ENCODE results near the gene CACNB1.
A peak's percentile ranks its signal among the peaks of the same experiment; 100 is the strongest.

Gene CACNB1

DNA sequence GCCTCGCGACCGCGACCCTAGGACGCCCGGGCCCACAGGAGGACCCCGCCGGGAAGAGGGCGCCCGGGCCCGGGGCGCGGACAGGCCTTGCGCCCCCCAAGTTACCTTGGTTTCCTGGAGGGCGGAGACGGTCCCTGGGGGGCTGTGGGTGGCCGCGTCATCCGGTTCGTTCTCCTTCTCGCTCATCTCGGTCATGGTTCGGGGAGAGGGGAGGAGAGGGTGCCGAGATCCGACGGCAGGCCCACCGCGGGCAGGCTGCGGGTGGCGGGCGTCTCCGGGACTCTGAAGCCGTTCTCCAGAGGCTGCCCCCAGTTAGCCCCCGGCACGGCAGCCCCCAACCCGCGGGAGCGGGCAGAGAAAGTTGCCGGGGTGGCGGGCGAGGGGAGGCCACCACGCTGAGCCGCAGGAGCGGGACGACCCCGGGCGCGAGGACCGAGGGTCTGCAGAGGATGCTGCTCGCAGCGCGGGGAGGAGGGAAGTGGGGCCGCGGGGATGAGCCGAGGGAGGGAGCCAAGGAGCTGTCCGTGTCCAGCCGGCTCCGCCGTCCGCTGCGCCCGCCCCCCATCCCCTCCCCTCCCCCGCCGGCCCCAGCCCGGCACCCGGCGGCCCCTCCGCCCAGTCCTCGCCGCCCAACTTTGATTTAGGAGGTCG, 28.0 kb upstream of the CACNB1 start, which contains the start of gene STAC2:
STAC2 (minus strand) TSS at position 638 of the 651 bp plus-strand sequence; CDS start at position 195, 443 bp downstream.
- no peak for DNase-seq

DNA sequence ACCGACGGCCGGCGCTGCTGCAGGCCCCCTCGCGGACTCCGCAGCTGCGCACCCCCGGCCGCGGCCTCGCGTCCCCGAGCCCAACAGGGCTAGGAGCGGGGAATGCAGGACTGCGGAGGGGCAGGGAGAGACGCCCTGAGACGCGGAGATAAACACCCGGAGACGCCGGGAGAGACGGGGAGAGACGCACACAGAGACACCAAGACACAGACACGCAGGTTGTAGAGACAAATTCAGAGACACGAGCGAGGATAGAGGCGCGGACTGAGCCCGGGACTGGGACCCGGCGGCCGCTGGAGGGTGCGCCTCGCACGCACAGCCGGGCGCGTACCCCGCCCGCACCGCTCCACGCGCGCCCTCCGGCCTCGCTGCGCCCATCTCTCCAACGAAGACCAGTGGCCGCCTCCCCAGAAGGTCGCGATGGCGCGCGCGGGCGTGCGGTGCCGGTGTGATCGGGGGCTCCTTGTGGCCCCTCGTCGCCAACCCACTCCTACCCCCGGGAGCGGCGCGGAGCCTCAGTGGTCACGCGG, 27.4 kb upstream of the CACNB1 start:
- no peak for DNase-seq

DNA sequence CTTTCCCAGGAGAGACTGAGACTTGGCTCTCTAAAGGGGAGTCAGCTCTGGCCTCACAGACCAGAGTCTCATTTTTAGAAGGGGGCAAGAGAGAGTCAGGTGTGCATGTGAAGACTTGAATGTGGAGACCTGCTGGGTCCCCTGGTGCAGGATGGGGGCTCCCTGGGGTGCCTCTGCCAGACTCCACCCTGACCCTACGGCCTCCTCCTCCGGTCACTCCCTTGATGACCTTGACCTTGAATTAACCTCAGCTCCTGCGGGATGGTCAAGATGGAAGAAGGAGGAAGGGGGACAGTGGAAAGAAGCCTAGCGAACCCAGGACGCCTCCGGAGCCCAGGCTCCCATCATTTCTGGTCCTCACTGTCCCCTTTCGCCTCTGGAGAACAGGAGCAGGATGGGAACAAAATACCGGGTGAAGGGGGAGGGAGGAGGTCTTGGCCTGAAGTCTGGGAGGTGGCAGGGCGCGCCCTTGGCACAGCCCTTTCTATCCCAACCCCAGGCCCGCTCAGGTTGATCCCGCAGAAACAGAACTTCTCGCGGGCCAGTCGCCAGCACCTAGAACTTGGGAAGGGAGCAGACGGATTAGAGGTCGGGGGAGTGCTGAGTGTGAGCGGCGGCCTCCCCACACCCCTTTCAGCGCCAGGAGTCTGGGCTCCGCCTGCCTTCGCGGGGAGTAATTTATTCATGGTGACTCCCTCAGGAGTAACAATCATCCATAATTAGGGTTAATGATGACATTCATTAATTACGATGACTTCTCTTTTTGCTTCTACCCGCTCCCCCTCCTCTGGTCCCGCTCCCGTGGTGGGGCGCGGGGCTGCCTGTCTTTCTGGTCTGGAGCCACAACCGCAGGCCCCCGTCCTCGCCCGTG, 26.7 kb upstream of the CACNB1 start:
- no peak for DNase-seq

DNA sequence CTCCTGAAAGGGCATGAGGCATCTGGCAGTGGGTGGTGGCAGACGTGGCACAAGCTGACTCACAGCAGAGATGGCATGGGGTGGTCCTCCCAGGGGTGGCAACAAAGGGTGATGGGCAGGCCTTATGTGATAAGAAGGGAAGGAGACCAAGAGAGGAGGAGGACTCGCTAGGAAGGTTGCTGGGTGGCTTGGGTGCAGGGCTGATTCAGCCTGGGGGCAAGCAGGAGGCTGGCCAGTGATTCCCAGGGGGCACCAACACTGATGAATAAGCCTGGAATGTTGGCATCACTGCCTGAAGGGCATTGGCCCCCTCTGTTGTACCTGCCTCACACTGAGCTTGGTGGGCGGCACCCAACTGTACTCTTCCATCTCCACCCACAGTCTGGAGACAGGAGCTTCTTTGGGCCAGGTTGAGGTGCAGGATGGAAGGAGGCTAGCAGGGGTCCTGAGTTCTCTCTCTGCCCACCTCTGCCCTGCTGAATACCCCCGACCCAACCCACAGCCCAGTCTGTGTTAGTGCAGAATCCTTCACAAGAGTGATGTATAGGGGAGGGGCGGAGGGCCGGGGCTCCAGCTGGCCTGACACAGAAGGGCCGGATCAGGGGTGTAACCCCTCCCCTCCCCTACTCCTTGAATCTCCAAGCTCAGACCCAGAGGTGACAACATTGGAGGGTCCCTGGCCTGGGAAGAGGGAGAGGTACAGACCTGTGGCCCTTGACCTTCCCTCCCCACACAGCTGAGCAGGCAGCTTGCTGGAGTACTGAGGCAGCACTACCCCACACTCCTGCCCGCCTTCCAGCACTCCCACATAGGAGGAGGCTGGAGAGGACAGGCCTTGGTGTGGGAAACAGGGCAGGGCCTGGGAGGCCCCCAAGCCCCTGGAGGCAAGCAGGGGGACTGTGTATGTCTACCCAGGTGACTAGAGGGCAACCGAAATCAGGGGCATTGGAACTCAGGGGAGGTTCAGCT, 25.7 kb upstream of the CACNB1 start:
- no peak for DNase-seq

- no peak for DNase-seq
Observed at GRCh38 chr17:39222151-39222550, 24.7 kb upstream of the CACNB1 start.

- no peak for DNase-seq
Observed at GRCh38 chr17:39221572-39221971, 24.1 kb upstream of the CACNB1 start.

- DNase-seq, result no peak
Observed at GRCh38 chr17:39219647-39220154, 22.2 kb upstream of the CACNB1 start.

DNA sequence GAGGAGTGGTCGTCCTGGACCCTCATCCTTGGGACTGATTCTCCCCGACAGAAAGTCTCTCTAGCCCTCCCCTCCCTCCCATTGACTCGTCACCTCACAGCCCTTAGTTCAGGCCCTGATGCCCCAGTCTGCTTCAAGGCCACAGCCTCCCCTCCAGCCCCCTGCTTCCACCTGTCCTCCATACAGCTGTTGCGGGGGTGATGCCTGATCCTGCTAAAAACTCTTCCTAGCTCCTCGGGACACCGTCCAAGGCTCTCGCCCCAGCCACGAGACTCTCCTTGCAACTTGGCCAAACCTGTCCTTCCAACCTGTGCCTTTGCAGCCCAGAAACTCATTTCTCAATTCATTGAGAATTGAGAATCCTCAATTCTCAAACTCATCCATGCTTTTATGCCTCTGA, 21.4 kb upstream of the CACNB1 start:
- DNase-seq, result no peak

DNA sequence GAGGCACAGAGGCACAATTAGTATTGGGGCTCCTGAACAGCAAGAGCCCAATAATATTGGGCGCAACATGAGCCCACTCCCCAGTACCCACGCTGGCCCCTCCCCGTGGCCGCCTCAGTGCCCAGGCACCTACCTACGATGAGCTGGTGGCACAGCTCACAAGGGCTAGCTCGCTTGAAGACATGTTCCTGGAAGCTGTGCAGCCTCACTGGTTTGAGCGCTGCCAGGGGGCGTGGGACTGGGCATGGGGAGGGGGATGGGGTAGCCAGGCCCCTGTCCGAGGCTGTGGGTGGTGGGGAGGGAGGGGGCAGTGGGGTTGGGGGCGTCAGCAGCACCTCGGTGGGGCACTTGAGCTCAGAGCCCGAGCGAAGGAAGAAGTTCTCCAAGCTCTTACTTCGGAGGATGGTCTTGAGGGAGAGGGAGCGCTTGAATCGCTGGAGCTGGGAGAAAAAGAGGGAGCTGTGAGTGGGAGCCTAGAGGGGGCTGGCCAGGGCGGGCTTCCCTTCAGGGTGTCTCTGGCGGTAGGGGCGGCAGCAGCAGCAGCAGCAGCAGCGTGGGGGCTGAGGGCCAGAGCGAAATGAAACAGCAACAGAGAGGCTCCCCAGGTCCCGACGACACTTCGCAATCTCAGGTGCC, 20.4 kb upstream of the CACNB1 start:
- DNase-seq, result no peak

GRCh38 chr17:39213852-39214251, 16.4 kb upstream of the CACNB1 start:
- peak; percentile 68 for DNase-seq

- DNase-seq, result no peak
Observed at GRCh38 chr17:39212841-39213480, 15.5 kb upstream of the CACNB1 start.

GRCh38 chr17:39212195-39212810, 14.8 kb upstream of the CACNB1 start:
- no peak for DNase-seq

GRCh38 chr17:39210093-39210434, 12.6 kb upstream of the CACNB1 start:
- no peak for DNase-seq

DNA sequence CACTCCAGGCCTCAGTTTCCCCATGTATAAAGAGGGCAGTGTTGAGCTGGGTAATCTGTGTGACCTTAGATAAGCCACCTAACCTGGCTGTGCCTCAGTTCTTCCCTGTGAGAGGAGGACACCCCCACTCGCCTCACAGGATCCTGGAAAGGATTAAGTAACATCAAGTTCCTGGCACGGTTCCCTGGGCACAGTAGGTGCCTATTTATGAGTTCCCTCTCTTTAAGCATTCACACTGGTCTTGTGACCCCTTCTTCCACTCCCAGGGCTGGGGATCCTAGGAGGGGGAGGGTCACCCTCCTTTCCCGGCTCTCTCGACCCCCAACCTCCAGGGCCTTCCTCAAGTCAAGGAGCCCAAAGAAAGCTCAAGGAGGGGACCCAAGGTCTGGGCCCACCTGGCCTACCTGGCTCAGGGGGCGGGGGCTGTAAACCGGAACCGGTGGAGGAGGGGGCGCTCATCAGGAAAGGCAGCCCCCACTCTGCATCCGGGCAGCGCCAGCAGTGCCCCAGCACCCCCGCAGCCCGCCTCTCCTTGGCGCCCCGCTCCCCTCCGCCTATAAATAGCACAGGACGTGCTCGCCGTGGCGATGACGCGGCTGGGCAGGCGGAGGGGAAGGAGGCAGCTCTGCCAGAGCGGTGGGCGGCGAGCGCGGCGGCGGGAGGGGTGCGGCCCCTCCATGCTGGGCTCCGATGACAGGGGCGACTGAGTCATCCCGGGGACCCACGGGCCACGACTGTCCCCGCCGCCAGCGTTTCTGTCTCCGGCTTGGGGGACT, 12.0 kb upstream of the CACNB1 start:
- no peak for DNase-seq

GRCh38 chr17:39208893-39209292, 11.4 kb upstream of the CACNB1 start:
- no peak for DNase-seq

GRCh38 chr17:39208136-39208535, 10.7 kb upstream of the CACNB1 start:
- DNase-seq, result no peak

- DNase-seq, result no peak
Observed at GRCh38 chr17:39205112-39205526, 7.7 kb upstream of the CACNB1 start.

- no peak for DNase-seq
Observed at GRCh38 chr17:39204245-39204644, 6.8 kb upstream of the CACNB1 start.

- no peak for DNase-seq
Observed at GRCh38 chr17:39200957-39201510, 3.6 kb upstream of the CACNB1 start.

All from 8988T (cell line).